Heart left ventricle (tissue), 13 donors: ENCODE data around the gene PIR.

ENCODE experiments used
- POLR2A ChIP-seq, 2 donors: fragments of 450-650 bp; IDR thresholded peaks; one replicate each; pipeline ENCODE4 v1.6.1; 2017; ENCODE audit warnings: antibody characterized with exemption in 2 of 2, mild to moderate bottlenecking in 2 of 2, moderate library complexity in 2 of 2
- TF ChIP-seq, protein P1 (sequence below), 12 donors: fragments of 200-600 bp; sonication (generic) in 4 of 12; IDR thresholded peaks; one replicate each; pipeline versions ENCODE4 v1.5.0 to v1.8.0; 2018 to 2022; ENCODE audit warnings: antibody characterized with exemption in 12 of 12, mild to moderate bottlenecking in 5 of 12
- donor health status: ischemic (EF 13 %, LVEDD 7.1; RV severe dilation, severe dysfunction).
- donor health status: DM: no; HTN: yes; CAD: no.
- donor health status: DM: no; HTN: no; CAD: no.
- donor health status: ischemic (EF 25% LVEDD 6.9; RV normal size, moderate dysfunction).
- donor health status: ischemic (EF 25% LVEDD 5.7; RV mildly dilated, moderate dysfunction).
- donor health status: ischemic (EF 35%, LVEDD 5.7; RV mildly dilated, moderate dysfunction).
- donor health status: nonischemic (EF 11% LVEDD 7.7; RV severe dilation, severe dysfunction).
- donor health status: DM: yes; HTN: yes; CAD: no.
- donor health status: PGD.
- donor health status: ischemic (EF 29% LVEDD 5.4; RV normal size, mild dysfunction).
- donor health status: nonischemic (EF 23%, LVEDD 6.1; RV moderate dilation, normal function).

DNA sequence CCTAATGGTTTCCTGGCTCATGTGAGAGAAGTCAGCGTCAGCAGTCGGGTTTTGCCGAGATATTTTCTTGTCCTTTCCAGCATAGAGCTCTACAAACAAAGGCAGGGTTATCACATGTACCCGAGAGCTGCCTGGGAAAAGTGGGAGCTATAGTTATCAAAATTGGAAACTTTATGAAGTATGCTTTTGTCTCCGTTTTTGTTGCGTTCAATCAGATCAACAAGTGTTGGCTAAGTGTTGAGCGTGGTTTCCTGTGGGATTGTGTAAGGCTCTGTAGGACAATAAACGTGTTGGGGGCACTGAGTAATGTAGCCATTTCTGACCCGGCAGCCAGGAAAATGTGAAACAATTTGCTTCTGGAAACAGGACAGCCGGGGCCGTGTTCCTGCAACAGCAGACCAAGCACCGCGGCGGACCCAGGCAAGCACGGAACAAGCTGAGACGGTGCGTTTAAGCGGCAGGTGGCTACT is 7.4 kb upstream of the PIR start, which contains the start of gene BMX:
- TF ChIP-seq, protein P1, sequence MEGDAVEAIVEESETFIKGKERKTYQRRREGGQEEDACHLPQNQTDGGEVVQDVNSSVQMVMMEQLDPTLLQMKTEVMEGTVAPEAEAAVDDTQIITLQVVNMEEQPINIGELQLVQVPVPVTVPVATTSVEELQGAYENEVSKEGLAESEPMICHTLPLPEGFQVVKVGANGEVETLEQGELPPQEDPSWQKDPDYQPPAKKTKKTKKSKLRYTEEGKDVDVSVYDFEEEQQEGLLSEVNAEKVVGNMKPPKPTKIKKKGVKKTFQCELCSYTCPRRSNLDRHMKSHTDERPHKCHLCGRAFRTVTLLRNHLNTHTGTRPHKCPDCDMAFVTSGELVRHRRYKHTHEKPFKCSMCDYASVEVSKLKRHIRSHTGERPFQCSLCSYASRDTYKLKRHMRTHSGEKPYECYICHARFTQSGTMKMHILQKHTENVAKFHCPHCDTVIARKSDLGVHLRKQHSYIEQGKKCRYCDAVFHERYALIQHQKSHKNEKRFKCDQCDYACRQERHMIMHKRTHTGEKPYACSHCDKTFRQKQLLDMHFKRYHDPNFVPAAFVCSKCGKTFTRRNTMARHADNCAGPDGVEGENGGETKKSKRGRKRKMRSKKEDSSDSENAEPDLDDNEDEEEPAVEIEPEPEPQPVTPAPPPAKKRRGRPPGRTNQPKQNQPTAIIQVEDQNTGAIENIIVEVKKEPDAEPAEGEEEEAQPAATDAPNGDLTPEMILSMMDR (IDR thresholded peaks at IDR 0.05): no peak
- no peak for TF ChIP-seq POLR2A (IDR thresholded peaks at IDR 0.05)
